GM18507 (cell line): ENCODE data around the gene ADM.

Experiments
- DNase-seq: peaks from one replicate; pipeline ENCODE4 v3.0.0; 2011; ENCODE audit warnings: low read depth; ENCODE audit not compliant: insufficient read length; ENCODE audit errors: extremely low spot score
- FAIRE-seq: peaks from 2 replicates; lab custom pipeline; 2011; peaks lifted over from hg19 to GRCh38; lab: Jason Lieb, UNC

Gene ADM

GRCh38 chr11:10355257-10355661, 50.4 kb downstream of the ADM start:
- no peak for DNase-seq
- FAIRE-seq = no peak

- FAIRE-seq (no peak), DNase-seq (no peak)
Observed at GRCh38 chr11:10356161-10356560, 51.3 kb downstream of the ADM start.
